IPS-18a (cell line): ENCODE results near the gene SCGB3A2.

Experiments
- H3K27ac ChIP-seq: one replicate; pipeline ENCODE4 v1.5.1; 2013; ENCODE audit warnings: low read length
- H3K27me3 ChIP-seq: one replicate; pipeline ENCODE4 v1.6.1; 2013; ENCODE audit warnings: mild to moderate bottlenecking, low read length; ENCODE audit not compliant: control insufficient read depth, insufficient read depth
- H3K36me3 ChIP-seq: one replicate; pipeline ENCODE4 v1.6.1; 2013; ENCODE audit warnings: low read depth, low read length; ENCODE audit not compliant: control insufficient read depth
- H3K4me1 ChIP-seq: one replicate; pipeline ENCODE4 v1.6.1; 2013; ENCODE audit warnings: low read depth, low read length; ENCODE audit not compliant: control insufficient read depth
- H3K4me3 ChIP-seq: one replicate; pipeline ENCODE4 v1.5.1; 2013; ENCODE audit warnings: low read length
- H3K9ac ChIP-seq: one replicate; pipeline ENCODE4 v1.6.1; 2013; ENCODE audit warnings: mild to moderate bottlenecking, low read length, moderate library complexity
- H3K9me3 ChIP-seq: one replicate; pipeline ENCODE4 v1.6.1; 2013; ENCODE audit warnings: low read depth, low read length; ENCODE audit not compliant: control insufficient read depth

SCGB3A2 gene

GRCh38 chr5:147878066-147878759 is at the start of gene SCGB3A2:
TSS of gene SCGB3A2 (plus strand) at chr5:147878711. CDS start at chr5:147878804, 93 bp downstream.
- H3K4me1 ChIP-seq, result peaks cover 33% of the 10 kb centered on the region
- H3K36me3 ChIP-seq, result no peaks in the 10 kb centered on the region
- no peak within 1 kb of the TSS for H3K27ac ChIP-seq
- H3K4me3 ChIP-seq, result no peak within 1 kb of the TSS
- H3K9me3 ChIP-seq, result no peaks in the 10 kb centered on the region
- no peak within 1 kb of the TSS for H3K9ac ChIP-seq
- H3K27me3 ChIP-seq, result no peaks in the 10 kb centered on the region

GRCh38 chr5:147830035-147830434 is 48.5 kb upstream of the SCGB3A2 start:
- no peak overlapping the region for H3K27ac ChIP-seq
- no peak overlapping the region for H3K9ac ChIP-seq
- no peaks in the 10 kb centered on the region for H3K36me3 ChIP-seq
- no peaks in the 10 kb centered on the region for H3K4me1 ChIP-seq
- H3K4me3 ChIP-seq, result no peak overlapping the region
- no peaks in the 10 kb centered on the region for H3K9me3 ChIP-seq
- H3K27me3 ChIP-seq, result no peaks in the 10 kb centered on the region

GRCh38 chr5:147831465-147831864 is 47.0 kb upstream of the SCGB3A2 start, which contains the start of gene SPINK1:
TSS of gene SPINK1 (minus strand) at chr5:147831671. CDS start at chr5:147831577, 94 bp downstream.
- H3K4me3 ChIP-seq, result no peak within 1 kb of the TSS
- H3K27ac ChIP-seq, result no peak within 1 kb of the TSS
- no peaks in the 10 kb centered on the region for H3K4me1 ChIP-seq
- no peaks in the 10 kb centered on the region for H3K27me3 ChIP-seq
- no peaks in the 10 kb centered on the region for H3K9me3 ChIP-seq
- no peak within 1 kb of the TSS for H3K9ac ChIP-seq
- no peaks in the 10 kb centered on the region for H3K36me3 ChIP-seq

- Histone ChIP-seq H3K4me1 (no peaks in the 10 kb centered on the region), H3K9ac (no peak overlapping the region), H3K36me3 (no peaks in the 10 kb centered on the region), H3K4me3 (no peak overlapping the region), H3K9me3 (no peaks in the 10 kb centered on the region), H3K27ac (no peak overlapping the region), H3K27me3 (no peaks in the 10 kb centered on the region)
Observed at GRCh38 chr5:147832541-147832940, 46.0 kb upstream of the SCGB3A2 start.

- Histone ChIP-seq H3K9me3 (no peaks in the 10 kb centered on the region), H3K36me3 (no peaks in the 10 kb centered on the region), H3K27me3 (no peaks in the 10 kb centered on the region), H3K9ac (no peak overlapping the region), H3K27ac (no peak overlapping the region), H3K4me1 (no peaks in the 10 kb centered on the region), H3K4me3 (no peak overlapping the region)
Observed at GRCh38 chr5:147835386-147835798, 43.1 kb upstream of the SCGB3A2 start.

- H3K9ac ChIP-seq, result no peak overlapping the region
- no peak overlapping the region for H3K27ac ChIP-seq
- no peaks in the 10 kb centered on the region for H3K4me1 ChIP-seq
- no peaks in the 10 kb centered on the region for H3K27me3 ChIP-seq
- no peaks in the 10 kb centered on the region for H3K9me3 ChIP-seq
- H3K36me3 ChIP-seq, result no peaks in the 10 kb centered on the region
- no peak overlapping the region for H3K4me3 ChIP-seq
Observed at GRCh38 chr5:147836439-147836838, 42.1 kb upstream of the SCGB3A2 start.

GRCh38 chr5:147842869-147843268 is 35.6 kb upstream of the SCGB3A2 start:
- Histone ChIP-seq H3K27ac (no peak overlapping the region), H3K4me1 (no peaks in the 10 kb centered on the region), H3K9me3 (no peaks in the 10 kb centered on the region), H3K4me3 (no peak overlapping the region), H3K36me3 (no peaks in the 10 kb centered on the region), H3K27me3 (no peaks in the 10 kb centered on the region), H3K9ac (no peak overlapping the region)

- Histone ChIP-seq H3K4me1 (no peaks in the 10 kb centered on the region), H3K36me3 (no peaks in the 10 kb centered on the region), H3K9ac (no peak overlapping the region), H3K9me3 (no peaks in the 10 kb centered on the region), H3K4me3 (no peak overlapping the region), H3K27ac (no peak overlapping the region), H3K27me3 (no peaks in the 10 kb centered on the region)
Observed at GRCh38 chr5:147844846-147845245, 33.7 kb upstream of the SCGB3A2 start.

GRCh38 chr5:147845618-147846017 is 32.9 kb upstream of the SCGB3A2 start:
- H3K9me3 ChIP-seq, result no peaks in the 10 kb centered on the region
- H3K27ac ChIP-seq, result no peak overlapping the region
- H3K4me1 ChIP-seq, result no peaks in the 10 kb centered on the region
- H3K9ac ChIP-seq, result no peak overlapping the region
- no peak overlapping the region for H3K4me3 ChIP-seq
- no peaks in the 10 kb centered on the region for H3K27me3 ChIP-seq
- no peaks in the 10 kb centered on the region for H3K36me3 ChIP-seq

- no peak overlapping the region for H3K9ac ChIP-seq
- no peaks in the 10 kb centered on the region for H3K27me3 ChIP-seq
- H3K4me3 ChIP-seq, result no peak overlapping the region
- H3K9me3 ChIP-seq, result no peaks in the 10 kb centered on the region
- H3K27ac ChIP-seq, result no peak overlapping the region
- H3K4me1 ChIP-seq, result no peaks in the 10 kb centered on the region
- no peaks in the 10 kb centered on the region for H3K36me3 ChIP-seq
Observed at GRCh38 chr5:147849226-147849625, 29.3 kb upstream of the SCGB3A2 start.

- Histone ChIP-seq H3K27ac (no peak overlapping the region), H3K9me3 (no peaks in the 10 kb centered on the region), H3K36me3 (no peaks in the 10 kb centered on the region), H3K27me3 (no peaks in the 10 kb centered on the region), H3K4me1 (no peaks in the 10 kb centered on the region), H3K4me3 (no peak overlapping the region), H3K9ac (no peak overlapping the region)
Observed at GRCh38 chr5:147851578-147851977, 26.9 kb upstream of the SCGB3A2 start.

GRCh38 chr5:147852365-147852764 is 26.1 kb upstream of the SCGB3A2 start:
- Histone ChIP-seq H3K4me3 (no peak overlapping the region), H3K27me3 (no peaks in the 10 kb centered on the region), H3K9ac (no peak overlapping the region), H3K9me3 (no peaks in the 10 kb centered on the region), H3K4me1 (no peaks in the 10 kb centered on the region), H3K36me3 (no peaks in the 10 kb centered on the region), H3K27ac (no peak overlapping the region)
